HG02588 (cell line): ENCODE measurements around the gene PCDHGA4.
"Not testable (repeated sequence)": the region's sequence is repeated elsewhere in the genome, so short reads cannot be mapped to it uniquely, and the experiment has no call there.

ENCODE experiments used
- ATAC-seq: cut with Tn5 transposase; IDR thresholded peaks from one replicate; pipeline ENCODE4 v1.9.1; 2021; ENCODE audit warnings: mild to moderate bottlenecking, moderate library complexity; ENCODE audit not compliant: unreplicated experiment

Gene PCDHGA4

GRCh38 chr5:141354900-141355469, at the start of gene PCDHGA4:
Gene PCDHGA4, plus strand, starts transcription at chr5:141355021. Its CDS starts 87 bp downstream, at chr5:141355108.
- no peak for ATAC-seq

DNA sequence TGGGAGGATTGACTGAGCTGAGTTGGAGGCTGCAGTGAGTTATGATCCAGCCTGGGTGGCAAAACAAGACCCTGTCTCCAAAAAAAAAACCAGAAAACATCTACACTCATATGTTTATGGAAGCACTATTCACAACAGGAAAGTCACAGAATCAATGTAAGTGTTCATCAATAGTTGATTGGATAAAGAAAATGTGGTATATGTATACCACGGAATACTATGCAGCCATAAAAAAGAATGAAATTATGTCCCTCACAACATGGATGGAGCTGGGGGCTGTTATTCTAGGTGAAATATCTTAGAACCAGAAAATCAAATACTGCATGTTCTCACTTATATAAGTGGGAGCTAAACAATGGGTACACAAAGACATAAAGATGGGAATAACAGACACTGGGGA, 48.2 kb upstream of the PCDHGA4 start:
- no peak for ATAC-seq

DNA sequence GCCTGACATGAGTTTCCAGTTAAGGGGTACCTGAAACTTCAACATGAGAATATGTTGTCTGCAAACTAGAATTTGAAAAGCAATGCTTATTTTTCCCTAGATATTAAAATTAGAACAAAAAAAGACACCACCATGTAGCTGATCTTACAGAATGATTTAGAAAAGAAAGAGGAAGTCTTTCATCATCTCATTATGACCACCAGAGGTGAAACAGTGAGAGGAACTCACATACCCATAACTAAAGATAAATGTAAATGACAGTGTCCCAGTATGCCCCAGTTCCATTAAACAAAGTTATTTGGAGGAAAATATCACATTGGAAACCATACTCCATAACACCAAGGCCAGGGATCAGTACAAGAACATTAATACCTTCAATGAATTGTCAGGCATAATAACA, 41.1 kb upstream of the PCDHGA4 start:
- no peak for ATAC-seq

DNA sequence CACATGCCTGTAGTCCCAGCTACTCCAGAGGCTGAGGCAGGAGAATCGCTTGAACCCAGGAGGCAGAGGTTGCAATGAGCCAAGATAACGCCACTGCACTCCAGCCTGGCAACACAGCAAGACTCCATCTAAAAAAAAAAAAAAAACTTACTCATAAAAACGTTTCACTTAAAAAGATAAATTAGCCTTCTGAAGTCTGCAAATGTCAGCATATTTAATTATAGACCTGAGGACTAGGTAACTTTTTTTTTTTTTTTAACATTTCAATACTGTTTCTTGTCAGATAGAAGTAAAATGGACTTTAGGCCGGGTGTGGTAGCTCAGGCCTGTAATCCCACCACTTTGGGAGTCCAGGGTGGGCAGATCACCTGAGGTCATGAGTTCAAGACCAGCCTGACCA, 37.9 kb upstream of the PCDHGA4 start:
- not testable (repeated sequence) for ATAC-seq

DNA sequence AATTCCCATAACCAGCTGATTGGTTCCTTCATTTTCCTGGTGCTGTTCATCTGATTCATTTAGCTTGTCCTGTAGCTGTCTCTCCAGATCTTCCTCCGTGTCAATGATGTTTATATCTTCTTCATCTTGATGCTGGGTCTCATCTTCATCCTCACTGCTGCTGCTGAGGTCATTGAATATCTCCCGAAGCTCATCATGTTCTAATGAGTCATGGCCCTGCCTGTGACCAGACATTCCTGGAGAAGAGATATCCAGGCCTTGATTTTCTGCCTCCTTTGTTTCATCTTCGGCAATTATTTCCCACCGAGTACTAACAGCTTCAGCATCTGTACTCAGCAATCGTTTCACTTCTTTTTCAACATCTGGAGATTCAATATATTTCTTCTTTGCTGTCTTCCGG, 35.6 kb upstream of the PCDHGA4 start:
- no peak for ATAC-seq

DNA sequence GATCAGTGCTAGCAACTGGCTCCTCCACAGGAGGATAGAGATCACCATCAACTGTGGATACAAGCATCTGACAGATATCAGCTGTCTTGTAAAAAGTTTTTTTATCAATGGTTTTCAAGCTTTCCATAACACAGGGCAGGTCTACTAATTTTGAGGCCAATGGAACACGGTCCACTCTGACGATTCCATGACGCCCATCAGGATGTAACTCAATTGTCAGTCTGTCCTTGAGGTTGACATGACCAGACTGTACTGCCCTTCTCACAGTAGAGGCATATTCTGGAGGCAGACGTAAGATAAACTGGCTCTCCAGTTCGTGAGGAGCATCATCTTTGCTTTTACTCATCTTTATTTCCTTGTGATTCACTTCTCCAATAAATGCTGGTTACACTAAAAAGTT, 35.1 kb upstream of the PCDHGA4 start:
- ATAC-seq, result no peak

GRCh38 chr5:141320225-141321169, 34.3 kb upstream of the PCDHGA4 start, which contains the start of gene TAF7:
Gene TAF7, minus strand, starts transcription at chr5:141320784. Its CDS starts 740 bp downstream, at chr5:141320044.
- ATAC-seq, result peak; percentile 96

GRCh38 chr5:141322261-141322660, 32.6 kb upstream of the PCDHGA4 start:
- ATAC-seq, result no peak

DNA sequence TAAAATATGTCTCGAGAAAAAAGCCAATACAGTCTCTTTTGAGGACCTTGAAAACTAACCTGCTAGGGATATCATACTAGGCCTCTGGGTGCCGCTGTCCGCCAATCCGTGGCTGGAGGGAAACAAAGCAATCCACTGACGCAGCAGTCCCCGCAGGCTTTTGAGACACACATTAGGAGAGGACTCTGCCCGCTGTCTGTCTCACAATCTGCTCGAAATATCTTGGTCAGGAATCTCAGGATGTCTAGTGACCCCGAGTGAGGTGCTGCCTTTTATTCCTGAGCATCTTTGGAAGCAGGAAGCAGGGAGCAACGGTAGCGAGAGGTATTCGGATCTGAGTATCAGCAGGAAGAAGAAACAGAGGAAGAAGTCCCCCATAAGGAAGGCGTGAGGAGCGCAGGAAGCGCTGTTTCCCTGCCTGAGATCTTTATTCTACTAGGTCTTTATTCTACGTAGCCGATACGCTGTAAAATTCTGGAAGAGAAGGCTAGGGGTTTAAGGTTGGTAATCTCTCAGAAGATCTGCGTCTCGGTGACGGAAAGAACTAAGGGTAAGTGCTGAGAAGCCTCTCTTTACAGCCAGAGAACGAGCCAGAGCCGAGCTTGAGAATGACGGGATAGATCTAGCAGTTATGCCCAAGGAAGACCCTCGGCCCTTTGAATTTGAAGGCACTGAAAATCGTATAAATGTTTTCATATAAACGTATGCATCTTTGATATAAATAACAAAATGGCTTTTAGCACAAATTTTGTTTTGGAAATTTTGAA, 28.6 kb upstream of the PCDHGA4 start:
- peak; percentile 86 for ATAC-seq

DNA sequence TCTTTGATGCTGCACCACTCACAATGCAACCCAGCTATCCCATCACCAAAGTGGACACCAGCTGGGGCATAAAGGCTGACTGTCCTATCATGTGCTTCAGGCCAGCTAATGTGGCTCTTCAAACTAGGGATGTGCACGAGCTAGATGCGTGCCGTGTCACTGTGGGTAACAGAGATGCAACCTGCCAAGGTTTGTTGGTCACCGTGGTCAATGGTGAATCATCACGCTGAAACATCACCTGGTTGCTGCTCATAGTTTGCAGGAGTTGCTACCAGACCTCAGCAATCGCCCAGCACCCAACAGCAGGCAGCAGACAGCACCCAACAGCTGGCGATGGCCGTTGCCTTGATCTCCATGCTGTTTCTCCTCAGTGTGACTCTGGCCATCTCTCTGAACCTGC, 26.6 kb upstream of the PCDHGA4 start:
- ATAC-seq, result no peak

DNA sequence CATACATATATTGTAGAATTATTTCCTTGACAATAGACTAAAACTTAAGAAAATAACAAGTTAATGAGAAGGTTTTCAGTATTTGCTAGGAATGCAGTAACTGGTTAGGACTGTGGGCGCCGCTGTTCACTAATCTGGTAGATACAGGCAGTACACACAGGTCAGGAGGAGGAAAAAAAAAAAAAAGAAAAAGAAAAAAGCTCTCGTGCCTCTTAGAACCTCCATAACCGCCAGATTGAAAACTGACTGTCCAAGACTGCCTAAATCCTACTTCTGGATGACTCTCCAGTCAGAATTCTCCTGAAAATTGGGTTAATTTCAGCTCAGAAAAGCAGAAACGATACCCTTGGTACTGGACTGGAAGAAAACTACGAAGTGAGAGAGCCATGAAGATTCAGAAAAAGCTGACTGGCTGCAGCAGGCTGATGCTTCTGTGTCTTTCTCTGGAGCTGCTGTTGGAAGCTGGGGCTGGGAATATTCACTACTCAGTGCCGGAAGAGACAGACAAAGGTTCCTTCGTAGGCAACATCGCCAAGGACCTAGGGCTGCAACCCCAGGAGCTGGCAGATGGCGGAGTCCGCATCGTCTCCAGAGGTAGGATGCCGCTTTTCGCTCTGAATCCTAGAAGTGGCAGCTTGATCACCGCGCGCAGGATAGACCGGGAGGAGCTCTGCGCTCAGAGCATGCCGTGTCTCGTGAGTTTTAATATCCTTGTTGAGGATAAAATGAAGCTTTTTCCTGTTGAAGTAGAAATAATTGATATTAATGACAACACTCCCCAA, 24.3 kb upstream of the PCDHGA4 start, which contains the start of gene PCDHGA1:
PCDHGA1 (plus strand) TSS at position 216 of the 782 bp plus-strand sequence.
- ATAC-seq, result no peak

DNA sequence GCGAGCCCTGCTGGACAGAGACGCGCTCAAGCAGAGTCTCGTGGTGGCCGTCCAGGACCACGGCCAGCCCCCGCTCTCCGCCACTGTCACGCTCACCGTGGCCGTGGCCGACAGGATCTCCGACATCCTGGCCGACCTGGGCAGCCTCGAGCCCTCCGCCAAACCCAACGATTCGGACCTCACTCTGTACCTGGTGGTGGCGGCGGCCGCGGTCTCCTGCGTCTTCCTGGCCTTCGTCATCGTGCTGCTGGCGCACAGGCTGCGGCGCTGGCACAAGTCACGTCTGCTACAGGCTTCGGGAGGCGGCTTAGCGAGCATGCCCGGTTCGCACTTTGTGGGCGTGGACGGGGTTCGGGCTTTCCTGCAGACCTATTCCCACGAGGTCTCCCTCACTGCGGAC, 22.2 kb upstream of the PCDHGA4 start:
- ATAC-seq, result not testable (repeated sequence)

GRCh38 chr5:141338538-141339306, 16.1 kb upstream of the PCDHGA4 start, which contains the start of gene PCDHGA2:
Gene PCDHGA2, plus strand, starts transcription at chr5:141338760.
- no peak for ATAC-seq

GRCh38 chr5:141340781-141341354, 14.0 kb upstream of the PCDHGA4 start:
- not testable (repeated sequence) for ATAC-seq

DNA sequence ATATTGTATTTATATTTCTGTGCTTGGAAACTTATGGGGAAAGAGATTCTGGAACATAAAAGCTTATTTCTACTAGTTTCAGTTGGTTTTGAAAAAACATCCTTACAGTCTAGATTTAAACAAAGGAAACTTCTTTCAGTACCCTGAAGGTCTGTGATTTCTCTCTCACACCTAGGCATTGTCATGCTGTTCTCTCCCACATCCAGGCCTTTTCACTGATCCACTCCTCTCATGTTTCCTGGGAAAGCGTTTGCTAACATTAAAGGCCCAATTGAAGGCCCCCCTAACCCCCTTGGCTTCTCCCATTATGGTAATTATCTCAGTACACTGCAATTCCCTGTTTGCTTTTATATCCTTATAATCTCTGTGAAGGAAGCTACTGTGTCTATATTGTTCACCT, 12.0 kb upstream of the PCDHGA4 start:
- ATAC-seq, result no peak

- no peak for ATAC-seq
These were observed 11.4 kb upstream of the PCDHGA4 start, which contains the start of gene PCDHGA3 for GRCh38 chr5:141343242-141343952. Gene PCDHGA3, plus strand, starts transcription at chr5:141343829. Its CDS starts 205 bp downstream, at chr5:141344034.

- ATAC-seq, result no peak
These were observed 10.8 kb upstream of the PCDHGA4 start for GRCh38 chr5:141343953-141344463.

DNA sequence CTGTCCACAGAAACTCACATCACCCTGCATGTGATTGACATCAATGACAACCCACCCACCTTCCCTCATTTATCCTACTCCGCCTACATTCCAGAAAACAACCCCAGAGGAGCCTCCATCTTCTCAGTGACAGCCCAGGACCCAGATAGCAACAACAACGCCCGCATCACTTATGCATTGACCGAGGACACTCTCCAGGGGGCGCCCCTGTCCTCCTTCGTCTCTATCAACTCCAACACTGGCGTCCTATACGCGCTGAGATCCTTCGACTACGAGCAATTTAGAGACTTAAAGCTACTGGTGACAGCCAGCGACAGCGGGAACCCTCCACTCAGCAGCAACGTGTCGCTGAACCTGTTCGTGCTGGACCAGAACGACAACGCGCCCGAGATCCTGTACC, 9.5 kb upstream of the PCDHGA4 start:
- no peak for ATAC-seq
